Keratinocyte (primary cell): ENCODE results near the gene NR1D2.

Experiments used
- EZH2 ChIP-seq: IDR thresholded peaks from one replicate; pipeline ENCODE4 v1.6.1; 2012; ENCODE audit warnings: inconsistent platforms, mild to moderate bottlenecking, low read length, moderate library complexity
- TF ChIP-seq, protein P1 (sequence below), 3 experiments: IDR thresholded peaks in 1 of 3; conservative IDR thresholded peaks in 1 of 3; optimal IDR thresholded peaks in 1 of 3; 2 replicates in 2 of 3; 3 replicates in 1 of 3; pipeline versions ENCODE3 to v1.5.1; 2011; ENCODE audit warnings: low read length in 3 of 3, mild to moderate bottlenecking in 3 of 3, moderate library complexity in 2 of 3, control low read depth in 1 of 3, inconsistent platforms in 1 of 3; ENCODE audit not compliant: insufficient read depth in 2 of 3; ENCODE audit errors: extremely low read depth in 1 of 3

DNA sequence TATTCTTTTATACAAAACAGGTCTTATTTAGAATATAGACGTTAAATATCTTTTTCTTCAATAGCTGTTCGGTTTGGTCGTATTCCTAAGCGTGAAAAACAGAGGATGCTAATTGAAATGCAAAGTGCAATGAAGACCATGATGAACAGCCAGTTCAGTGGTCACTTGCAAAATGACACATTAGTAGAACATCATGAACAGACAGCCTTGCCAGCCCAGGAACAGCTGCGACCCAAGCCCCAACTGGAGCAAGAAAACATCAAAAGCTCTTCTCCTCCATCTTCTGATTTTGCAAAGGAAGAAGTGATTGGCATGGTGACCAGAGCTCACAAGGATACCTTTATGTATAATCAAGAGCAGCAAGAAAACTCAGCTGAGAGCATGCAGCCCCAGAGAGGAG, 16.8 kb downstream of the NR1D2 start:
- TF ChIP-seq, protein P1, sequence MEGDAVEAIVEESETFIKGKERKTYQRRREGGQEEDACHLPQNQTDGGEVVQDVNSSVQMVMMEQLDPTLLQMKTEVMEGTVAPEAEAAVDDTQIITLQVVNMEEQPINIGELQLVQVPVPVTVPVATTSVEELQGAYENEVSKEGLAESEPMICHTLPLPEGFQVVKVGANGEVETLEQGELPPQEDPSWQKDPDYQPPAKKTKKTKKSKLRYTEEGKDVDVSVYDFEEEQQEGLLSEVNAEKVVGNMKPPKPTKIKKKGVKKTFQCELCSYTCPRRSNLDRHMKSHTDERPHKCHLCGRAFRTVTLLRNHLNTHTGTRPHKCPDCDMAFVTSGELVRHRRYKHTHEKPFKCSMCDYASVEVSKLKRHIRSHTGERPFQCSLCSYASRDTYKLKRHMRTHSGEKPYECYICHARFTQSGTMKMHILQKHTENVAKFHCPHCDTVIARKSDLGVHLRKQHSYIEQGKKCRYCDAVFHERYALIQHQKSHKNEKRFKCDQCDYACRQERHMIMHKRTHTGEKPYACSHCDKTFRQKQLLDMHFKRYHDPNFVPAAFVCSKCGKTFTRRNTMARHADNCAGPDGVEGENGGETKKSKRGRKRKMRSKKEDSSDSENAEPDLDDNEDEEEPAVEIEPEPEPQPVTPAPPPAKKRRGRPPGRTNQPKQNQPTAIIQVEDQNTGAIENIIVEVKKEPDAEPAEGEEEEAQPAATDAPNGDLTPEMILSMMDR (optimal IDR thresholded peaks at IDR 0.05 in 1 of 3, IDR thresholded peaks at IDR 0.05 in 1 of 3, conservative IDR thresholded peaks at IDR 0.05 in 1 of 3; ENCODE audit: extremely low read depth in 1 of 3, insufficient read depth in 2 of 3, low read length in 3 of 3) = no peak
- TF ChIP-seq EZH2 = no peak
